Prostate gland (tissue), 2 donors: Measurements from ENCODE around the gene TREM1.

Source experiments
- POLR2A ChIP-seq: fragments of 450-650 bp; IDR thresholded peaks from one replicate; pipeline ENCODE4 v1.6.1; 2016; ENCODE audit warnings: antibody characterized with exemption, mild to moderate bottlenecking
- POLR2AphosphoS5 ChIP-seq: sonication (generic); formaldehyde crosslinking; IDR thresholded peaks from one replicate; pipeline ENCODE4 v1.6.1; 2017; ENCODE audit warnings: antibody characterized with exemption
- TF ChIP-seq, protein P1 (sequence below), 4 experiments: fragments of 200-600 bp in 2 of 4; fragments of 450-650 bp in 2 of 4; sonication (generic) in 2 of 4; IDR thresholded peaks; 1 replicate in 3 of 4; 2 replicates in 1 of 4; pipeline ENCODE4 v1.5.1; 2016 to 2019; ENCODE audit warnings: antibody characterized with exemption in 4 of 4, mild to moderate bottlenecking in 2 of 4, moderate library complexity in 2 of 4

DNA sequence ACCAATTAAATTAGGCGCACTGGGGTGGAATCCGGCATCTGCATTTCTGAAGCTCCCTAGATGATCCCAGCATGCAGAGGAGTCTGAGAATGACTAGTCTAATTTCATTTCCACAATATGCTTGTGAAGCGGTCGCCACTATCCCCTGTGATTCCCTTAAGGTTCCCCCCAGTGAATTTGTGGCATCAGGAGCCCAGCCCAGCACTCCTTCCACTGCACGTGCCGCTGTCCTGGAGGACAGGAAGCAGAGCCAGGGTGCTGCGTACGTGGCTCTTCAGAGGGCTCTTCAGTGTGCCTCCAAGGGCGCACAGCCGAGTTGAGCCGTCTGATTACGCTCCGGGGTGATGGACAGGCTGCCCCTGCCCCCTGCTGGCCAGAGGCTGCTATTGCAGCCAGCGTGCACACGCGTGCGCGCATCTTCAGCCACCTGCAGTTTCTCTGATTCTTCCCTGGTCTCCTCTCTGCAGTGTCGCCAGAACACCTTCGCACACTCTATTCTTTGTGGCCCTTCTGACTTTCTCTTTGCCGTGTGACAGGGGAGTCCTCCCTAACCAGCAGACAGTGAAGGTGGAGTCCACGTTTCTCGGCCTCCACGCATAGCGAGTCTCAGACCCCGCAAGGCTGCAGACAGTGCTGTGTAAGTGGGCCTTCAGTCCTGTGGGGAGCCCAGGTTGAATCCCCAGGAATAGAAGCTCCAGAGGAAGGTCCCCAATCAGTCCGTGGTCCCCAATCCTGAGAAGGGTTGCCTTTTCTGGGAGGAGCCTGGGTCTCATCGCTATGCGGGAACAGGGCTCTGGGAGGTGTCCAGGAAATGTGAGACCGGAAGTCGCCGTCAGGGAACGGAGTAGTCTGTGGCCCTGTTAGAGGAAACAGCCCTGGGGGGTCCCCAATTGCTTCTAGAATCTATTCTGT lies 32.4 kb upstream of the TREM1 start:
- TF ChIP-seq POLR2A (no peak), POLR2AphosphoS5 (peak; percentile 44)
- TF ChIP-seq, protein P1, sequence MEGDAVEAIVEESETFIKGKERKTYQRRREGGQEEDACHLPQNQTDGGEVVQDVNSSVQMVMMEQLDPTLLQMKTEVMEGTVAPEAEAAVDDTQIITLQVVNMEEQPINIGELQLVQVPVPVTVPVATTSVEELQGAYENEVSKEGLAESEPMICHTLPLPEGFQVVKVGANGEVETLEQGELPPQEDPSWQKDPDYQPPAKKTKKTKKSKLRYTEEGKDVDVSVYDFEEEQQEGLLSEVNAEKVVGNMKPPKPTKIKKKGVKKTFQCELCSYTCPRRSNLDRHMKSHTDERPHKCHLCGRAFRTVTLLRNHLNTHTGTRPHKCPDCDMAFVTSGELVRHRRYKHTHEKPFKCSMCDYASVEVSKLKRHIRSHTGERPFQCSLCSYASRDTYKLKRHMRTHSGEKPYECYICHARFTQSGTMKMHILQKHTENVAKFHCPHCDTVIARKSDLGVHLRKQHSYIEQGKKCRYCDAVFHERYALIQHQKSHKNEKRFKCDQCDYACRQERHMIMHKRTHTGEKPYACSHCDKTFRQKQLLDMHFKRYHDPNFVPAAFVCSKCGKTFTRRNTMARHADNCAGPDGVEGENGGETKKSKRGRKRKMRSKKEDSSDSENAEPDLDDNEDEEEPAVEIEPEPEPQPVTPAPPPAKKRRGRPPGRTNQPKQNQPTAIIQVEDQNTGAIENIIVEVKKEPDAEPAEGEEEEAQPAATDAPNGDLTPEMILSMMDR (IDR thresholded peaks at IDR 0.05), result peak; percentile 95 to 98 (median 97)
